ENCODE results near the gene PCP4.

PCP4 gene

DNA sequence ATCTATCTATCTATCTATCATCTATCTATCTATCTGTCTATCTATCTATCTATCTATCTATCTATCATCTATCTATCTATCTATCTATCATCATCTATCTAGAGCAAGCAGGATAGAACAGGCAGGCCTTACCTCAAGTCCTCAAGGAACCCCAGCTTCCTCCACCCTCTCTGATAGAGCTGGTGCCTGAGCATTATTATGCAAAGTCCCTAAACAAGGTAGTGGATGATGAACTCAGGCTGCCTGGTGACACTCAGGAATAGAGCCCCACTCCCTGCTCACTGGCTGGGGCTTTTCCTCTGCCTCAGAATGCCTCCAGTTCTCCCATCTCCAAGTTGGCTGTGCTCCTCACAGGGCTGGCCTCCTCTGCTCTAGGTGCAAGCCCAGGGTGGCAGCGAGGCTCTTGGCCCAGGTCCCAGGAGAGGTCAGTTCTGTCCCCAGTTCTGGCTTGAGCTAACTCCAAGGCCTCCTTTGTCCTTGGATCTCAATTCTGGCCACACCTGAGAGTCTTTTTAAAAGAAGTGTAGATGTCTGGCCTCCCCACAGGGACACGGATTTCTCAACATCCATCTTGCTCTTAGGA lies 60.2 kb downstream of the PCP4 start:
- no peak for DNase-seq

DNA sequence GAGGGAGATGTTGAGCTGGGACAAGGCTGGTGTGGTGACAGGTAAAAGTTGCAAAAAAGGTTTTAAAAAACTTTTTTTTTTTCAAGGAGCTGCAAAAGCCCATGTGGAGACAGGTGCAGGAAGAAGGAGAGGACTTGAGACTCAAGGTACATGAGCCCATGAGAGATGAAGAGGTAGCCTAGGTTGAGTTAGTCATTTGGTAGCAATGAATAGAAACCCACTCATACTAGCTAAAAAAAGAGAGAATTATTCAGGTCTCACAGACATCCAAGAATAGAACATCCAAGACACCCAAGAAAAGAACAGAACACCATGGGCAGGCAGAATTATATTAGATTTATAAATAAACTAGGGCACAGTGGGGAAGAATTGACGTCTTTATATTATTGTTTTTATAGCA lies 65.1 kb downstream of the PCP4 start:
- DNase-seq = no peak

DNA sequence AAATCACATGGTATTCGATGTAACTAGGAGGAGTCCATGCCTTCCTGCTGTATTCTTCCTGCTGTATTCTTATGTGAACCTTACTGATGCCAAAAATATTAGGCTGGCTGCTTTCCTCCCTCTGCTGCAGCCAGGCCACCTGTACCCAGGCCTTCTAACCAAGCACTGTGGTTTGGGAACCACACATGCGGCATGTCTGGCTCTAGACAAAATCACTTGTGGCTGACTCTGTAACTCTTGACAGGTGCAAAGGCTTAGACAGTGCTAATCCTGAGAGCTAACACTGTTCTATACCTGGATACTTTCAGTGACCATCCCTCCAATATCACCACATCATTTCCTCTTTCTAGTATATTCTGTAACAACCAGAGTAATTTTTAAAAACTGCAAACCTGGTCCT lies 67.7 kb downstream of the PCP4 start:
- DNase-seq = no peak

DNA sequence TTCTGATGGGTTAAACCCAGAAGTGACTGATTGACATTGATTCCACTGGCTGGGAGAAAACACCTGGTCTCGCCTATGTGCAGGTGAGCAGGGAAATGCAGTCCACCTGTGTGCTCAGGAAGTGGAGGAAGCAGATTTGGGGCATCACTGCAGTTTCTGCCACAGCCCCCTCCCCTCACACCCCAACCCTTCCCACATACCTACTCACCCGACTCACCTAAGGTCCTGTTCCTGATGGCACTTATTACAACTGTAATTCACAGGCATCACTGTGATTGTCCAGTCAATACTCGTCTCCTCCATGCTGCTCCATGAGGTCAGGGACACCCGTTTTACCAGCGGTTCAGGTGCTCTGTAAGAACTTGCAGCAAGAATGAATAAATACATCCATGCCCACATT lies 68.5 kb downstream of the PCP4 start:
- DNase-seq = no peak

DNA sequence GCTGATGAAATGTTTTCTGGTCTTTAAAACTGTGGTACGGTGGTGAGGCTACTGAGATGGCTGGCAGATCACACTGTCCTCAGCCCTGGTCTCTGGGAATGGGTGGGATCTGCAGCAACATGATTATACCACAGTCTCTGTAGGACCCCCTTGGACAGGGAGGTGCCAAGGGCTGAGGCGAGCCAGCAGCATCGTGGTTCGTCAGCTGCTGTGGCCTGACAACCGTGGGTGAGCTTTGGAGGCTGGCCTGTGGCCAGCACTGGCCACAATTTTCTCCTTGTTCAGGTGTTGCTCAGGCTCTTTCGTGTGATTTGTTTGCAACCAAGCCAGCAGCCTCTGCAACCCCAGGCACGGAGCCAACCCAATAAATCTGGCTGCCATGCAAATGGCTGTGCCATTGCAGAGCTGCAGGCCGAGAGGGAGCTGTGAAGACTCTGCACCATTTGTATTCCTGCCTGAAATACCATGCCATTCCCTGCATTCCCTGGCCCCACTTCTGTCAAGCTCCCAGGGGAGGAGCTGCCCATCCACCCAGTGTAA lies 70.9 kb downstream of the PCP4 start:
- no peak for DNase-seq

DNA sequence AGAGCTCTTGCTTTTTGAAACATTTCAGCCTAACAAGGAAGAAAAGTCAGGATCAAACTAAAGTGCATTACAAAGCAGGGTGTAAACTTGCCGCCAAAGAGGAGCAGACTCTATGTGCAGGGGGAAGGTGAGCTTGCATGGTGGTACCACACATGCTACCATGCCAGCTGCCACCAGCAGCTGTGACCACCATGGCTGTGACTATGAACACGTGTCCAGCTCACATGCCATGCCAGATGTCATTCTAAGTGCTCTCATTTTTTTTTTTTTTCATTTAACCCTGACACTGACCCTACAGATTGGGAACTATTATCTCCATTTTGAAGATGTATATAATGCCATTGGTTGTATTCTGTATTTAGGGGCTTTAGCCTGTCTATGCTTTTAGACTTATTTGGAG lies 79.0 kb downstream of the PCP4 start:
- no peak for DNase-seq

DNA sequence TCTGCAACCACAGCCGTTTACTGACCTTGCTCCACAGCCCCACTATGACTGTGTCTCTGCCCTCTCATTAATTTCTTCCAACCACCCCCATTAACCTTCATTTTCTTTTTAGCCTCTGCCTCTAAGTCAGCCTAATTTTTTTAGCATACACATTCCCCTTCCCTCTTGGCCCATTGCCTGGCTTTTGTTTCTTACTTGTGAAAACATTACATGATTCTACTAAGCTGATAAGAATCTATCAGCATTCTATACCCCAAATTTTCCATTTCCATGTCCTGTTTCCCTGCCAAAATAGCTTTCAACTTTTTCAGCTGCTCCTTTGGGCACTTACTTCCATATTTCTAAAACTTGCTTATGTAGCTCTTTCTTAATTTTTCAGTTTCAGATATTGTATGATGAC lies 79.8 kb downstream of the PCP4 start:
- no peak for DNase-seq

DNA sequence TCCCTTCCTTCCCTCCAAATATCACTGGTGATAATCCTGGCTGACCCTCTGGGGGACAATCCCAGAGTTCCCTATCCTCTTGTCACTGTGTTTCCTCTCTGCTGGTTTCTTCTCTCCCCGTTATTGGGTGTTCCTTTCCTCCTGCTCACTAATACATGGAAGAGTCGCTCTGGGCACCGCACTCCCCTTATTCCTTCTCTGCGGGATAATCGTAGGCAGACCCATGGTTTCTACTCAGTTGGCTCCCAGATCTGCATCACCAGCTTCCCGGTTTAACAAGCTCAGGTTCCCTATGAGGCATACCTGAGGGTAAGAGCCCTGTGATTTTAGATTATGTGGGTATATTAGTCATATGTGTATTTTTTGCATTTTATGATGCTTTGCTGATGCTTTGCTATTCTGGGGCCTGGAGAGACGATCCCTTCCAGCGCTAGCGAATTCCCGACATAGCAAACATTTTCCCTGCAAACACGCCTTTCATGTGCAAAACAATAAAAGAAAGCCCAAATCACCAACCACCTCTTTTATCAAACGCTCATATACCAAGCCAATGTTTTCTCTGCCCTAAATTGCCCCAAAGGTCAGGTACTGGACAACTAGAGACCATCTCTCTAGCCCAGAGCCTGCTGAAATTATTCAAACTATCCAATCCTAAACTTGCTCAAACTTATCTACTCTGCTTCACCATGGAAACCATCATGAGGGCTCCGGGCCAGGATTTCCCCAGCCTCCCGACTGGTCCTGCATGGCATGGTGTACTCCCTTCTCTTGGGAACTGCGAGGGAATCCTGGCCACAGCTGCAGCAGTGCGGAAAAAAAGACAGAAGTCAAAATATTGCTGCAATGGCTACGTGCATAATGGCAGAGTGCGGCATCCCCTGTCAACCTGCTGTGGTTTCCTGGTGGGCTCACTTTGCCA lies 84.2 kb downstream of the PCP4 start:
- DNase-seq = no peak

DNA sequence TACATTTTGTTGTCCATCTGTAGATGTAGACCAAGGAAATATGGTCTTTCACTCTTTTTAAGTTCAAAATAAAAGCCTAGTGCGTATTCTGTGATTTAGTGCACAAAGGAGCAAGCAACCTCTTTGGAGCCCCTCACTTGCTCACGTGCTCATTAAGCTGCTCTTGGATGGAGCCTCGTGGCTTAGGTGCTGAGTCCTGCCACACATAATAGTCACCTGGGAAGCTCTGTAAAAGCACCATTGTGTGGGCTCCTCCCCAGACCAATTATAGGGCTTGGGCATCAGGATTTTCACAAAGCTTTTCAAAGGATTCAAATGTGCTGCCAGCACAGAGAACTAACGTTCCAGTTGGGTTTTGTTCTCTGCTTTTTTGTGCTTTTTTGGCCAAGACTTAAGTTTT lies 85.0 kb downstream of the PCP4 start:
- no peak for DNase-seq

DNA sequence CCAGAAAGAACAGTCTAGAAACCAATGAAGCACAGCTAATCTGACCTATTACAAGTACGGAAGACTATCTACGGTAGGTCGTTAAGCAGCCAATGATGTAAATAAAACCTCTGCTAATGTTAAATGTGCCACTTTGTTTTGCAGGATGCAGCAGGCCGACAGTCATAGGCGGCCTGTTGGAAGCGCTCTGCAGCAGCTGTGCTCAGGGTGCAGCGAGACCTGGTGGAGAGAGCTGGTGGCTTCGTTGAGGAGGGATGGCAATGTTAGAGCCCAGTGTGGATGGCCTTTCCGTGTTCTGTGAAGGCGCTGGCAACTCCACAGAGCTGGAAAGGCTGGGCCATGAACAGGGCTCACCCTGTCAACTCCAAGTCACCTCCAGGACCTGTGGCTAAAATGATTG lies 87.3 kb downstream of the PCP4 start:
- no peak for DNase-seq

DNA sequence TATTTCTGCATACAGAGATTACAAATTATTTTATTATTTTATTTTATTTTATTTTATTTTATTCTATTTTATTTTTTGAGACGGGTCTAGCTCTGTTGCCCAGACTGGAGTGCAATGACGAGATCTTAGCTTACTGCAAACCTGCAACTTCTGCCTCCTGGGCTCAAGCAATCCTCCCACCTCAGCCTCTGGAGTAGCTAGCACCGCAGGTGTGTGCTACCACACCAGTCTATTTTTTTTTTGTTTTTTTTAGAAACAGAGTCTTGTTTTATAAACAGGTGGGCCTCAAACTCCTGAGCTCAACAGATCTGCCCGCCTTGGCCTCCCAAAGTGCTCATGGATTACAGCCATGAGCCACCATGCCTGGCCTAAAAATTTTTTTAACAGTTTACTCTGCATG lies 88.1 kb downstream of the PCP4 start:
- DNase-seq = no peak

DNA sequence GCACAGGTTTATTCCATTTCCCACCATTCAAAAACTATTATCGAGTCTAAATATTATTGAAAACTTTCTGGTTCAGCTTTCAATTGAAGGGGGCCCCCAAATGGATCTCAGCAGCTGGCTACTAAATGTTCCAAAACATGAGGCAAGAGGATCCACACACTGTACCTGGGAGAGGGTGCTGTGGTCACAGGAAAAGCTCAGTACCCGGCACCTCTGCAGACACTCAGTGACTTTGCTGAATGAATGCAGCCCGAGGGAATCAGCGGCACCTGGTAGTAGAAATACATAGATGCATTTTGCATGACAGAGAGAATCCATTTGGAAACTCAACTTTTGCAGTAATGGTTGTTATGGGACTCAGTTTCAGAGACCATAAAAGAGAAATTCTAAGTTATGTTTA lies 89.3 kb downstream of the PCP4 start:
- no peak for DNase-seq

DNA sequence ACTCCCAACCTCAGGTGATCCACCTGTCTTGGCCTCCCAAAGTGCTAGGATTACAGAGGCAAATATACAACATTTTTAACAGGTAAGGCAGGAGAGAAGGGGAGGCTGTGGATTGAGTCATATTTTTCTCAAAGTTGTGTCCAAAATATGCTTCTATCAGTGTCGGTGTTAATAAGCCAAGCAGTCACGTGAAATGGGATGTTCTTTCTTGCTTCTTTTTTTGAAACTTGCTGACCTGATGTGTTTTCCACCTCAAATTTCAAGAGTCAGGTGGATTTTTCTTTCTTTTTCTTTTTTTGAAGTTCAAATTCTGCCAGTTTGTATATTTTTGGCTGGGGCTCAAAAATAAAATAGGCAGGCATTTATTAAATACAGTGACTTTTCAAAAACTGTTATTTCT lies 91.5 kb downstream of the PCP4 start:
- no peak for DNase-seq

DNA sequence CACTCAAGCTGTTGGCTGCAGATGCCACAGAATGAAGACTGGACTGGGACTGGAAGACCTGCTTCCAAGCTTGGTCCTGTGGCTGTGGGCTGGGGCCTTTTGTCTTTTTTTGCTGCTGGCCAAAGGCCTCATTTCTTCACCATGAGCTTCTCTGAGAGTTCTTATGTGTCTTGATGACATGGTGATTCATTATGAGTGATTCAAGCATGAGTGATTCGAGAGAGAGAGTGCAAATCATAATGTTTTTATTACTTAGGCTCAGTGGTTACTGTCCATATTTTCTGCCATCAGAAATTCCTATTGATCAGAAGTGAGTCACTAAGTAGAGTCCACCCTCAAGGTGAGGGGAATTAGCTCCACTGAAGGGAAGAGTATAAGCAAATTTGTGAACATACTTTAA lies 94.0 kb downstream of the PCP4 start:
- no peak for DNase-seq

DNA sequence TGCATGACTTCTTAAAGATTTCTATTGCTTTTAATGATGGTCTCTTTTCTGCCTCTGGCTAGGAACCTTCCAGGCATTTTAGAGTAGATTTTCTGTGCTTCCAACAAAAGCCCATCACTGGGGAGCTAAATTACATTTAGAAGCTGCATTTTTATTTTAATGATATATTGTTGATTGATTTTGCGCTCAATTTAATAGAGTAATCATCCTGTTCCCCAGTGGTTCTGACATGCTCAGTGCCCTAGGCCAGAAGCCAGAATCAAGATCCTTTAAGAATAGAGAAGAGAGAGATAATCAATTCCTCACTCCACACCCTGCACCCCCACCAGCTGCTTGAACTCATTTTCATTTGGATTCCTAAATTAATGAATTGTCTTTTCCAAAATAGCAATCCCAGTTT lies 97.8 kb downstream of the PCP4 start:
- no peak for DNase-seq

DNA sequence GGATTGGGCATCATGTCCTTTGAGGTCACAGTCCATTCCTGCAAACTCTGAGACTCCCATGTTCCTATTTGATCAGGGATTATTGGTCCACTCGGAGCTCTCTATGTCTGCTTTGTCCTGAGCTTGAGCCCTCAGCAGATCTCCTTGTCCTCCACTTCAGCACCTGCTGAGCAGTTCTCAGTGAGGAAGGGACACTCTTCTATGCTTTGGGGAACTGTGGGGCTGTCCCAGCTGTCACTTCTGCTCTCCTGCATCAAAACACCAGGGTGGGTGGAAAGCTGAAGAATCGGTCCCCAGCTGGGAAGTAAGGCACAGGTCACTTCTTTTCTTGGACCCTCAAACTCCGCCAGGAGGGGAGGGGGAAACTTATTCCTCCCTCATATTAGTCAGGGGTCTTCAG lies 99.5 kb downstream of the PCP4 start:
- no peak for DNase-seq

DNA sequence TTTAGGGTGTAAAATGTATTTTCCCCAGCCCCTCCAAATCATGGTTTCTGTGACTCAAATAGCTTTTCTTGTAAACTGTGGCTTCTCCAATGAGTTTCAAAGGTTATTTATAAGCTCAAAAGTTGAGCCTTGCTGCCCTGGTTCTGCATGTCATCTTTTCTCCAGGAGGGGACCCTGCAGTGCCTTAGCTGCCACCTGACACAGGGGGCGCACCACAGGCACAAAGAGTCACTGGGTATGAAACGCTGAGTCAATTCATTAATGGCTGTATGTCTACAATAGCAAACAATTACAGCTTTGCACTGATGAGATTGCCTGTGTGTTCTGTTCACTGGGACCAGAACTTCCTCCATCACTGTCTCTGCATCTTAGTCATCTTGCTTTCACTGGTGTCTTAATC lies 100.8 kb downstream of the PCP4 start:
- DNase-seq = no peak

DNA sequence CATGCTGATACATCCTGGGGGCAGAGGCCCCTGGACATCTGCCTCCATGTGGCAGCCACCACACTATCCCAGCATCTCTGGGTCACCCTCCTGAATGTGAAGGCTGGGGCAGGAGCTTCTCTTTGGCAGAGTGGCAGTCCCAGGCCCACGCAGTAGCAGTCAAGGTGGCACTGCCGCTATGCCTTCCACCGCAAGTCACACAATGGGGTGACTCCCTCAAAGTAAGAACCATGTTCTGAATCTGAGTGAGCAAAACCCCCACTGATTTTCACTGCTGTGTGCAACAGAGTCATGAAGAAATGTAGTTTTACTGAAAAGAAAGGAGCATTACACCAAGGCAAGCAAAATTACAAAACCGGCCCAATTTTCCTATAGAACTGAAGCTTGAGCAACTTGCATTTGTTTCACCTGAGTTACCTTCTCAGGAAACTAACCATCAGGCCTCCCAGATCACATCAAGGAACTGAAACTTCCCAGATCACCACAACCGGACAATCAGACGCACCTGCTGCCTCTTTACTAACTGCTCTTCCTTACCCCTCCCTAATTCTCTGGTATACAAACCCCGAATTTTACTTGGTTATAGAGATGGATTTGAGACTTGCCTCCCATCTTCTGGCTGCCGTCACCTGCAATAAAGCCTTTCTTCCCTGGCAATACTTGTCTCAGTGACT lies 102.6 kb downstream of the PCP4 start:
- DNase-seq = no peak

DNA sequence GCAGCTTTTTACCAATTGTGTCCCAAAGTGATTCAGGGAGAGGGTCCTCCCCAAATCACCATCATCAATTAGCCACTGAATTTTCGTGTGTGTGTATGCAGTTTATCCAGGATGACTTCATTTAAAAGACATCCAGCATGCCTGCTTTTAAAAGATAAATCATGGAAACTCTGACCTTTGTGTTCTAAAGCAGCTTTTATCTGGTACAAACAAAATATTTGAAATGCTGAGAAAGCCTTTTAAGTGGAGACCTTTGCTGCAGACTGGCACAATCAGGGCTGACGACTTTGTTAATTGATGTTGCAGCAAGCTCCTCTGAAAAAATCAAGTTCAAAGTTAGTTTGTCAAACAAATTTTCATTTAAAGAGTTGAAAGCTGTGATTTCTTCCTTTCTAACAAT lies 104.7 kb downstream of the PCP4 start:
- no peak for DNase-seq

DNA sequence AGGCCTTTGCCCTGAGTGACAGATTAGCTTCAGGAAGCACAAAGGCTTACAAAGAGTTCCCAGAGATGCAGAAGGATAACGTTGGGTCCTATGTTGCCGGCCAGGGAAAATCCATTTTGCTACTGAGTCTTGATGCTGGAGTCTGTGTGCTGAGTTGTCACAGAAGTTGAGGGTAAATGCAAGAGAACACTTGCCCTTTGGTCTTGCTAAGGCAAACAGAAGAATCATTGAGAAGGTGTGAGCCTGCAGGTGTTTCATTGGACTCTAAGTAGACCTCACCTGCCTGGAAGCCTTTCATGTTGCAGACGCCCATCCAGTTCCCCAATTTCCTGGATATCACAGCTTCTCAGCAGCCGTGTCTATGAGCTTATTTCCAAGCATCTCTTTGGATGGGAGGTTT lies 105.2 kb downstream of the PCP4 start:
- no peak for DNase-seq

DNA sequence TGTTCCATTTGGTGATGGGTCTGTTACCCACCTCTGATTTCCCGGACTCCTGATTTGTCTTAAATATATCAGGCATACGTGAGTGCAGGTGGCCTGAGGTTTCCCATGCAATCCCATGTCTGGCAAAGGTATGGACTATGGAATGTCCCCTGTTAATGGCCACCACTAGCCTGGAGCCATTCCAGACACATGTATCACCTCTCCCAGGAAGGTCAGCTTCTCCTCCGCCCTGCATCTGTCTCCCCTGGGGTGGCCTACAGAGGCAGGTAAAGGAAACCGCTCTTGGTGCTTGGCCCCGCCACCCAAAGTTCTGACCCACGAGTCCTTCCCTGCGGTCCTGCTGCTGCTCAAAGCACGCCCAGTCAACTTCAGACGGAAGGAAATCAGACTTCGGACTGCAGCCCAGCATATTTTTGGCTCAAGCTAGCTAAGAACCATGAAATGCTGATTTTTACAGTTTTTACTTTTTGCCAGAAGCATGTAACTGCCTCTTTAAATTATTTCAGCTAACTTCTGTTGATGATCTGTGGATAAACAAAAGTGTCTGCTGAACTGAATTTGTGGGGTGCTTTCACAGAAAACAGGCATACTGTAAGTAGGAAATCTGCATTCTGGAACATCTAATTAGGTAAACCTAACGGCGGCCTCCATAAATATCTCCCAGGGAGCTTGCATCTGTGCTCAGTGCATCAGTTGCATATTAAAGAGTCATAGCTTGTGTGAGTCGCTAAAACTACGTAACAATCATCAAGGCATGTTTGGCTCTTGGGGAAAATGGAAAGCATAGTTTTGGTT lies 105.9 kb downstream of the PCP4 start:
- DNase-seq = no peak

DNA sequence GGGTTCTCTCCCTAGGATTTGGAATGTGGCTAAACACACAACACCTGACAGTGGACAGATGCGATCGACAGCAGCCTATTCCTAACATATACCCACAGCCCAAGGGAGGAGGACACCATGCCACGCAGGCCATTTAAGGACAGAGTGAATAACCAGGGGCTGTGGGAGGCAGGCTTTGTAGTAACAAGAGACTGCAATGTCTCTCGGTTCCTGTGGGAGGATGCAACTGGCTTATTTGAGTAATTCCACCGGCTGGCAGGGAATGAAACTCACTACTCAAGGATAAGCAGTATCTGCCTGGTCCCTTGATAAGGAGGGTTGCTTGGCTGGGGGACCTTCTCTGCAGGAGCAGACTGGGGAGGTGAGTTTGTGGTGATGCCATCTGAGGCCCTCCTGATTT lies 109.6 kb downstream of the PCP4 start:
- DNase-seq = no peak
